C4-2B (cell line): Measurements from ENCODE around the gene TMED3.
A peak's percentile ranks its signal among the peaks of the same experiment; 100 is the strongest.

Experiments
- H3K27ac ChIP-seq: fragments of 450-650 bp; 2 replicates; pipeline ENCODE4 v1.5.1; 2017
- ZFX ChIP-seq: fragments of 450-650 bp; IDR thresholded peaks from 2 replicates; pipeline ENCODE4 v1.6.1; 2017
- TF ChIP-seq, protein P1 (sequence below): fragments of 450-650 bp; conservative IDR thresholded peaks from 2 replicates; pipeline ENCODE4 v1.5.1; 2017; ENCODE audit warnings: mild to moderate bottlenecking

Gene TMED3

DNA sequence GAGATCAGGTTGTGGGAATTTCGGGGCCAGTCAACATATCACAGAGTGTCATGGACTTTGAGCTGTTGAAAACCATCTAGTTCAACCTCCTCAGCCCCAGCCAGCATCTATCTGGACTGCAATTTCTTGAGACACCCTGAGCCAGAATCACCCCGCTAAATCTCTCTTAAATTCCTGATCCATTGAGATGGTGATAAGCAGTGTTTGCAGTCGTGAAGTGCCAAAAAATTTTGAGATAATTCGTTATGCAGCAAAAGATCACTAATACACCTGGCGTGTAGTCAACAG, 29.3 kb downstream of the TMED3 start:
- TF ChIP-seq, protein P1, sequence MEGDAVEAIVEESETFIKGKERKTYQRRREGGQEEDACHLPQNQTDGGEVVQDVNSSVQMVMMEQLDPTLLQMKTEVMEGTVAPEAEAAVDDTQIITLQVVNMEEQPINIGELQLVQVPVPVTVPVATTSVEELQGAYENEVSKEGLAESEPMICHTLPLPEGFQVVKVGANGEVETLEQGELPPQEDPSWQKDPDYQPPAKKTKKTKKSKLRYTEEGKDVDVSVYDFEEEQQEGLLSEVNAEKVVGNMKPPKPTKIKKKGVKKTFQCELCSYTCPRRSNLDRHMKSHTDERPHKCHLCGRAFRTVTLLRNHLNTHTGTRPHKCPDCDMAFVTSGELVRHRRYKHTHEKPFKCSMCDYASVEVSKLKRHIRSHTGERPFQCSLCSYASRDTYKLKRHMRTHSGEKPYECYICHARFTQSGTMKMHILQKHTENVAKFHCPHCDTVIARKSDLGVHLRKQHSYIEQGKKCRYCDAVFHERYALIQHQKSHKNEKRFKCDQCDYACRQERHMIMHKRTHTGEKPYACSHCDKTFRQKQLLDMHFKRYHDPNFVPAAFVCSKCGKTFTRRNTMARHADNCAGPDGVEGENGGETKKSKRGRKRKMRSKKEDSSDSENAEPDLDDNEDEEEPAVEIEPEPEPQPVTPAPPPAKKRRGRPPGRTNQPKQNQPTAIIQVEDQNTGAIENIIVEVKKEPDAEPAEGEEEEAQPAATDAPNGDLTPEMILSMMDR: peak; percentile 76
- no peak for TF ChIP-seq ZFX
- H3K27ac ChIP-seq: no peak overlapping the region

DNA sequence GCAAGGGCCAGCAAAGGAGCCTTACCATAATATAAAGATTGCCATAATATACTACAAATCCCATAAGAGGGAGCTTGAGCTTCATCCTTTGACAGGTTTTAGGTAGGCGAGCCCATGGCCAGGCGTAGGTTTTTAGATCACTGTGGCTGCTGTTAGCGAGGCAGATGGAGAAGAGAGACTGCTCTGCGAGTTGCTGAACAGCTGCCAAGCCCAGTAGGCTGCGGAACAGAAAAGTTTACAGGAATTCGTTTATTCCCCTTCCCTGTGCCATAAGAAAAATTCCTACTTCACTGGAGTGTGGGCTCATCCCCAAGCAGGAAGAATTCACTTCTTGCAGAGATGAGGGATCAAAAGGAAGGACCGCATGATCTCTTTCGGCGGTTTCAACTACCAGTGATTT, 30.5 kb downstream of the TMED3 start:
- H3K27ac ChIP-seq: no peak overlapping the region
- TF ChIP-seq, protein P1: no peak
- TF ChIP-seq ZFX: no peak

DNA sequence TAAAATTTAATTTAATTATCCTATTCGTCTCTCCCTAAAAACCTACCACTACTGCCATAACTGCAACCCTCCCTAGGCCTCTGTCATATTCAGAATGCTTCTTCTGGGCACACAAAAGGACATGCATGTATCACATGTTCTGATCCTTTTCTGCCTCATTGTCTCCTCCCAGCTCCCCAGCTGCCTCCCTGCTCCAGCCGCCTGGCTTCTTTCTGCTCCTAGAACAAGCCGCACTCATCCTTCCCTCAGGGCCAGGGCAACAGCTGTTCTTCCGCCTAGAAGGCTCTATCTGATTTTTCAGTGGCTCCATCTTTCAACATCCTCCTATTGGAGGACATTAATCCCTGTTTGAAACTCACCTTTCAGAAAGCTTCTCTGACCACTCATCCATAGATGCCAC, 38.6 kb downstream of the TMED3 start:
- H3K27ac ChIP-seq: no peak overlapping the region
- TF ChIP-seq, protein P1: no peak

DNA sequence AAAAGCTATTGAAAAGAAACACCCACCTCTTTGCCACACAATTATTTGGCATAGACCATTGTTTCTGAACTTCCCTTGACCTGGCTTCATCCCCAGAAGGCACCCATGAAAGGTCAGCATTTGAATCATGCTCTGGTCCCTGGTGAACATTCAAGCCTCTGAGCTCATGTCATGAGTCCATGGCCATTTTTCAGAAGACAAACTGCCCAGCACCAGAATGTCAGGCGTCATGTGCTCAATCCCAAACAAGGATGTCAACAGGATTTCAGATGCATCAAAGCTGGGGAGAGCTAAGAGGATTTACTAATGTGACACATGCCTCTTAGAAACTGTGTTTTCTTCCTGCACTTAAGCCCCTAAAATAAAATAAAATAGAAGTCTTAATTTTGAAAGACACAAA, 41.3 kb downstream of the TMED3 start:
- no peak overlapping the region for H3K27ac ChIP-seq
- TF ChIP-seq ZFX: no peak
- TF ChIP-seq, protein P1: no peak

DNA sequence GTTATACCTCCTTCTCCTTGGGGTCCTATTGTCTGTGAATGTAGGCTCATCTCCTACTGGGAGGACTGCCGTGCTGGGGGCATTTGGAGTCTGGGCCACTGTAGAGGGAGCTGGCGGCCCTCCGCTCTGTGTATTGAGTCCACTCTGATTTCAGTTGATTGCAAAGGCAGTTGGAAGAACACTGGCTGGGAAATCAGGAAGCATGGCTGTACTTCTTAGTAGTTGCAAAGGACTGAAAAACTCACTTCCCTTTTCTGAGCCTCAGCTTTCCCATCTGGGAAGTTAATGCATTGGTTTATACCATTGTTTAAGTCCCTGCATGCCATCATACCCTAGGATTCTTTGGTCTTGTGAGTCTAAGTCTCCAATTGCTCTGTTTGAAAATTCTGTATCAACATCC, 46.7 kb downstream of the TMED3 start:
- H3K27ac ChIP-seq: no peak overlapping the region
- no peak for TF ChIP-seq ZFX
- TF ChIP-seq, protein P1: no peak

DNA sequence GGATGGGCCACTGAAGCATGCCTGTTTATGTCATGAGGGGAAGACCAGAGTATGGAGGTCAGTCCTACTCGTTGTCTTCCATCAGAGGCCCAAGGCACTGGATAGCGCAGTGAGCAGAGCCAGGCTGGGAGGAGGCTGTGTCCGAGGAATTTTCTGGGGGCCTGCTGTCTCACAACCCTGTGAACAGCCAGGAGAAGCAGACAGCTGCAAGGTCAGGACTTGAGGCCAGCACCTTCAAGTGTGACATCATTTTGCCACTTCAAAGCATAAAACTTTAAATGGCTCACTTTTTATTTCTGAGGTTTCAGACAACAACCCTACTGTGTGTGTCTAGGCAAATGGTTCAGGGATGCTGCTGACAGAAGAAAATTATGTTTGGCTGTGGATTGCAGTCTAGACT, 47.2 kb downstream of the TMED3 start:
- no peak overlapping the region for H3K27ac ChIP-seq
- no peak for TF ChIP-seq ZFX
- TF ChIP-seq, protein P1: no peak

DNA sequence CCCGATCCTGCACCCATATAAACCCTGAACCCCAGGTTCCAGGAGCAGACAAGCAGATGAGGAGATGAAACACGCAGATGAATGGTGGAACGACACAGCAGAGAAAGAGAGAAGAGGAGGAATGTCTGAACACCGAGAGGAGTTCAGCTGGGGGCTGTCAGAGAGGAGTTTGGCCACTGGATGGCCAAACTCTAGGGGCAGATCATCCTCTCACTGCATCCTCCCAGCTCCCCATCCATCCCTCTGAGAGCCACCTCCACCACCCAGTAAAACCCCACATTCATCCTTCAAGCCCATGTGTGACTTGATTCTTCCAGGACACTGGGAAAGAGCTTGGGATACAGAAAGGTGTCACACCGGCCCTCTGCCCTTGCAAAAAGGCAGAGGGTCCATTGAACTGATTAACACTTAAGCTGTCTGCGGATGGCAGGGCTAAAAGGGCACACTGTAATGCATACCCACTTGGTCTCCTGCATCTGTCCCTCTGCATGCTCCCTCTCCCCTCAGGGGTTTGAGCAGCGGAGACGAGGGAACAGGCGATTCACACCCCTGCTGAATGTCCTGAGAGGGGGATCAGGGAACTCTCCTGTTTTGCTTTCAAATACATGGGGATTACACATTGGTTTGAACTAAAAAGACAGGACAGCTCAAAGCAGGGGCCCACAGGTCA, 53.8 kb downstream of the TMED3 start:
- no peak overlapping the region for H3K27ac ChIP-seq
- no peak for TF ChIP-seq ZFX
- TF ChIP-seq, protein P1: no peak
